ENCODE data around the gene CHST11. TPM values are rescaled to one million over a fixed set of nuclear protein-coding genes. Genes with fewer than 3 reads are reported as not detected.
A peak's percentile ranks its signal among the peaks of the same experiment; 100 is the strongest.

The CHST11 gene
- total and polyA plus RNA-seq, 10 of the 15 experiments (the other 5 are each of a cell fraction or from before 2014, with no cell fraction given): 1.9 to 38.1 (median 17.2) TPM

- TF ChIP-seq KAT2A (conservative IDR thresholded peaks at IDR 0.05; ENCODE audit: control insufficient read depth, low read depth, low read length): no peak
- TF ChIP-seq, protein P1, sequence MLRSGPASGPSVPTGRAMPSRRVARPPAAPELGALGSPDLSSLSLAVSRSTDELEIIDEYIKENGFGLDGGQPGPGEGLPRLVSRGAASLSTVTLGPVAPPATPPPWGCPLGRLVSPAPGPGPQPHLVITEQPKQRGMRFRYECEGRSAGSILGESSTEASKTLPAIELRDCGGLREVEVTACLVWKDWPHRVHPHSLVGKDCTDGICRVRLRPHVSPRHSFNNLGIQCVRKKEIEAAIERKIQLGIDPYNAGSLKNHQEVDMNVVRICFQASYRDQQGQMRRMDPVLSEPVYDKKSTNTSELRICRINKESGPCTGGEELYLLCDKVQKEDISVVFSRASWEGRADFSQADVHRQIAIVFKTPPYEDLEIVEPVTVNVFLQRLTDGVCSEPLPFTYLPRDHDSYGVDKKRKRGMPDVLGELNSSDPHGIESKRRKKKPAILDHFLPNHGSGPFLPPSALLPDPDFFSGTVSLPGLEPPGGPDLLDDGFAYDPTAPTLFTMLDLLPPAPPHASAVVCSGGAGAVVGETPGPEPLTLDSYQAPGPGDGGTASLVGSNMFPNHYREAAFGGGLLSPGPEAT (IDR thresholded peaks at IDR 0.05; ENCODE audit: low read depth): peak; percentile 83
Observed at GRCh38 chr12:104569346-104570173, 112.8 kb downstream of the CHST11 start (continued).

- Histone ChIP-seq H3K4me2 (ENCODE audit: control insufficient read depth, insufficient read depth) (peak overlapping the region; percentile 100), H3K27me3 (replicated peaks in 1 of 2; ENCODE audit: control insufficient read depth in 2 of 2, insufficient read depth in 2 of 2, low read length in 1 of 2) (no peaks in the 10 kb centered on the region), H3K9ac (ENCODE audit: control insufficient read depth, insufficient read depth, low read length) (peak overlapping the region; percentile 65), H2AFZ (ENCODE audit: control insufficient read depth, low read depth, low read length) (peak overlapping the region; percentile 24), H3K79me2 (ENCODE audit: control insufficient read depth, insufficient read depth, low read length) (peaks cover 44% of the 10 kb centered on the region), H4K20me1 (ENCODE audit: control insufficient read depth, insufficient read depth) (no peaks in the 10 kb centered on the region), H3K9me3 (replicated peaks; ENCODE audit: control insufficient read depth, insufficient read depth, low read length) (peaks cover 4% of the 10 kb centered on the region; the same call in 2 of the 3 replicates), H3K4me3 (peak overlapping the region; percentile 67), H3K4me1 (ENCODE audit: control insufficient read depth, insufficient read depth, low read length) (peaks cover 45% of the 10 kb centered on the region), H3K36me3 (ENCODE audit: control insufficient read depth in 2 of 2, insufficient read depth in 2 of 2, low read length in 1 of 2) (no peaks in the 10 kb centered on the region; a peak in 1 of 4 replicates), H3K27ac (ENCODE audit: control insufficient read depth, insufficient read depth) (peak overlapping the region; percentile 95)
- intact Hi-C loops (cut with micrococcal nuclease; ENCODE audit: unreplicated experiment) (loop anchor here (2.0 to 5.0 kb wide), 3 partner anchors 34 to 72 kb away; no protein-coding TSS in a partner anchor), in situ Hi-C loops (cut with MboI) (no loop called here)
- BruUV-seq (replicated peaks): no TSS peak
- POLR2A ChIA-PET: interaction anchor here (0.5 to 4.3 kb wide), 13 partner anchors 10 to 114 kb away, joined by 3 to 18 read pairs (median 6); partner anchors contain the start of gene CHST11
- SMC1A ChIA-PET (ENCODE audit: uncharacterized antibody, unreplicated experiment): interaction anchor here (0.7 to 7.0 kb wide), 25 partner anchors 10 to 484 kb away, joined by 3 to 78 read pairs (median 13); partner anchors contain the start of gene CHST11
- FAIRE-seq: no peak
- no peak for DNase-seq (ENCODE audit: low read depth, low spot score)
- CTCF ChIA-PET: interaction anchor here (0.7 to 4.5 kb wide), 10 partner anchors 10 to 188 kb away, joined by 3 to 33 read pairs (median 10); partner anchors contain the start of gene CHST11
- RAD21 ChIA-PET (ENCODE audit: unreplicated experiment): interaction anchor here (0.9 to 6.8 kb wide), 16 partner anchors 11 to 171 kb away, joined by 3 to 101 read pairs (median 9); partner anchors contain the start of gene CHST11
- ATAC-seq: peak; percentile 62
- 15% methylated on average over 12 of the region's 12 CpGs for WGBS (ENCODE audit: insufficient coverage, insufficient replicate concordance, low lambda C conversion rate, missing lambda C conversion rate)
- TF ChIP-seq IKZF2 (IDR thresholded peaks at IDR 0.05) (peak in 1 of 2 experiments; percentile 31; a peak in 2 of 4 replicates), WRNIP1 (IDR thresholded peaks at IDR 0.05; ENCODE audit: borderline replicate concordance, low read depth, low read length) (no peak), CUX1 (IDR thresholded peaks at IDR 0.05; ENCODE audit: insufficient replicate concordance, low read depth, low read length) (no peak), NR2F1 (conservative IDR thresholded peaks at IDR 0.05) (0 out of 2 replicates have a peak, but pooled peaks have one; percentile 1)
- TF ChIP-seq, protein P2, sequence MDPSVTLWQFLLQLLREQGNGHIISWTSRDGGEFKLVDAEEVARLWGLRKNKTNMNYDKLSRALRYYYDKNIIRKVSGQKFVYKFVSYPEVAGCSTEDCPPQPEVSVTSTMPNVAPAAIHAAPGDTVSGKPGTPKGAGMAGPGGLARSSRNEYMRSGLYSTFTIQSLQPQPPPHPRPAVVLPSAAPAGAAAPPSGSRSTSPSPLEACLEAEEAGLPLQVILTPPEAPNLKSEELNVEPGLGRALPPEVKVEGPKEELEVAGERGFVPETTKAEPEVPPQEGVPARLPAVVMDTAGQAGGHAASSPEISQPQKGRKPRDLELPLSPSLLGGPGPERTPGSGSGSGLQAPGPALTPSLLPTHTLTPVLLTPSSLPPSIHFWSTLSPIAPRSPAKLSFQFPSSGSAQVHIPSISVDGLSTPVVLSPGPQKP (IDR thresholded peaks at IDR 0.05; ENCODE audit: low read depth, low read length): no peak
Observed at GRCh38 chr12:104570174-104570907, 113.6 kb downstream of the CHST11 start.
